Neural cell (in vitro differentiated cells): ENCODE results near the gene KIAA1586. TPM values are rescaled to one million over a fixed set of nuclear protein-coding genes. Genes with fewer than 3 reads are reported as not detected.

Experiments
- H2AFZ ChIP-seq: fragments of 200-600, 300-800 bp; sonication (generic), shearing (Covaris generic); 2 replicates; pipeline ENCODE4 v1.6.0; 2014; ENCODE audit warnings: low read depth, mild to moderate bottlenecking, antibody characterized with exemption, low read length, moderate library complexity
- H3F3A ChIP-seq: fragments of 200-600 bp; shearing (Covaris generic); 2 replicates; pipeline ENCODE4 v1.6.1; 2016; ENCODE audit warnings: mild to moderate bottlenecking, moderate library complexity, mixed read lengths, antibody characterized with exemption, low read length; ENCODE audit not compliant: insufficient read depth, poor library complexity, severe bottlenecking
- H3K27ac ChIP-seq: fragments of 200-600, 300-800 bp; sonication (generic), shearing (Covaris generic); 2 replicates; pipeline ENCODE4 v1.5.1; 2014; ENCODE audit warnings: mild to moderate bottlenecking, low read length, moderate library complexity
- H3K27me3 ChIP-seq: fragments of 300-800, 200-600 bp; sonication (generic), shearing (Covaris generic); 2 replicates; pipeline ENCODE4 v1.6.0; 2014; ENCODE audit warnings: mild to moderate bottlenecking, low read depth, low read length, moderate library complexity; ENCODE audit not compliant: insufficient read depth
- H3K36me3 ChIP-seq: fragments of 300-800, 200-600 bp; sonication (generic), shearing (Covaris generic); 2 replicates; pipeline ENCODE4 v1.5.1; 2014; ENCODE audit warnings: mild to moderate bottlenecking, antibody characterized with exemption, low read length, moderate library complexity; ENCODE audit not compliant: insufficient read depth
- H3K4me2 ChIP-seq: fragments of 300-800, 200-600 bp; sonication (generic), shearing (Covaris generic); 2 replicates; pipeline ENCODE4 v1.6.0; 2014; ENCODE audit warnings: mild to moderate bottlenecking, low read length
- H3K4me3 ChIP-seq: fragments of 300-800, 200-600 bp; sonication (generic), shearing (Covaris generic); 2 replicates; pipeline ENCODE4 v1.5.1; 2014; ENCODE audit warnings: mild to moderate bottlenecking, low read length, moderate library complexity
- H3K79me2 ChIP-seq: fragments of 200-600 bp; shearing (Covaris generic); replicated peaks from 2 replicates; pipeline ENCODE4 v1.6.0; 2014; ENCODE audit warnings: mild to moderate bottlenecking, low read length, moderate library complexity; ENCODE audit not compliant: insufficient read depth
- H3K9ac ChIP-seq: fragments of 300-800, 200-600 bp; sonication (generic), shearing (Covaris generic); 2 replicates; pipeline ENCODE4 v1.6.1; 2016; ENCODE audit warnings: mild to moderate bottlenecking, low read length, mixed read lengths
- H3K9me2 ChIP-seq: fragments of 200-600 bp; shearing (Covaris generic); 2 replicates; pipeline ENCODE4 v1.6.1; 2016; ENCODE audit warnings: mild to moderate bottlenecking, low read length, mixed read lengths; ENCODE audit not compliant: insufficient read depth
- H3K9me3 ChIP-seq: fragments of 200-600, 300-800 bp; sonication (generic), shearing (Covaris generic); 2 replicates; pipeline ENCODE4 v1.6.1; 2016; ENCODE audit warnings: mild to moderate bottlenecking, mixed run types, low read length, moderate library complexity, mixed read lengths
- H4K20me1 ChIP-seq: fragments of 200-600 bp; shearing (Covaris generic); 2 replicates; pipeline ENCODE4 v1.6.1; 2016; ENCODE audit warnings: mild to moderate bottlenecking, mixed run types; ENCODE audit not compliant: insufficient read depth
- EP300 ChIP-seq: fragments of 450-650 bp; conservative IDR thresholded peaks from 2 replicates; pipeline ENCODE4 v1.6.1; 2014; ENCODE audit warnings: antibody characterized with exemption, mild to moderate bottlenecking, moderate library complexity; ENCODE audit not compliant: poor library complexity, severe bottlenecking
- EZH2 ChIP-seq: fragments of 200-600, 300-800 bp; shearing (Covaris generic), sonication (generic); IDR thresholded peaks from 2 replicates; pipeline ENCODE4 v1.6.1; 2014; ENCODE audit warnings: antibody characterized with exemption, low read length, borderline replicate concordance, mild to moderate bottlenecking; ENCODE audit not compliant: insufficient read depth, poor library complexity, severe bottlenecking
- MXI1 ChIP-seq: fragments of 450-650 bp; conservative IDR thresholded peaks from 2 replicates; pipeline ENCODE4 v1.6.1; 2014; ENCODE audit warnings: antibody characterized with exemption, mild to moderate bottlenecking; ENCODE audit not compliant: poor library complexity, severe bottlenecking
- POLR2AphosphoS5 ChIP-seq: IDR thresholded peaks from 2 replicates; pipeline ENCODE4 v1.6.1; 2012
- RAD21 ChIP-seq: fragments of 450-650 bp; conservative IDR thresholded peaks from 2 replicates; pipeline ENCODE4 v1.6.1; 2014; ENCODE audit warnings: antibody characterized with exemption, mild to moderate bottlenecking, moderate library complexity
- SMC3 ChIP-seq: fragments of 450-650 bp; conservative IDR thresholded peaks from 2 replicates; pipeline ENCODE4 v1.6.1; 2014; ENCODE audit warnings: antibody characterized with exemption, mild to moderate bottlenecking, moderate library complexity; ENCODE audit not compliant: poor library complexity
- TAF1 ChIP-seq: IDR thresholded peaks from 2 replicates; pipeline ENCODE4 v1.6.1; 2012; ENCODE audit warnings: low read depth
- polyA plus RNA-seq: library from polyadenylated mRNA; depleted of rRNA; stranded (reverse); fragments of >200 nt; gene quantifications from 2 replicates; pipeline ENCODE4 v1.2.3, GENCODE V29; 2014
- TF ChIP-seq, protein P1 (sequence below): fragments of 450-650 bp; IDR thresholded peaks from 2 replicates; pipeline ENCODE4 v1.5.1; 2014; ENCODE audit warnings: antibody characterized with exemption, mild to moderate bottlenecking, moderate library complexity; ENCODE audit not compliant: poor library complexity, severe bottlenecking
- TF ChIP-seq, protein P2 (sequence below): IDR thresholded peaks from 2 replicates; pipeline ENCODE4 v1.6.1; 2012; ENCODE audit warnings: borderline replicate concordance

Gene KIAA1586
- polyA plus RNA-seq, 1 donor from 2014 or later = 34.4 TPM

DNA sequence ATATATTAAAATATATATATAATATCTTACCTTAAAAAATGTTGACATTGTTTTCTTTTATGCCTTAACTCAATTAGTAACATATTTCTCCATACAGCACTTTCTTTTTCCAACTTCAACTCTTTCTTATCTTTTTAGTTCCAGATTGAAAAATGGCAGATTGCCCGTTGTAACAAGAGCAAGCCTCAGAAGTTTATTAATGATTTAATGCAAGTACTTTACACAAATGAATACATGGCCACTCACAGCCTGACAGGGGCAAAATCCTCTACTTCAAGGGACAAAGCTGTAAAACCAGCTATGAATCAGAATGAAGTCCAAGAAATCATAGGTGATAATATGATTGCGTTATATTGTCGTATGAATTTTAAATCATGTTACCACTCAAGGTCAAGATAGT, 29.4 kb upstream of the KIAA1586 start:
- no peaks in the 10 kb centered on the region for H3K36me3 ChIP-seq
- H4K20me1 ChIP-seq = no peaks in the 10 kb centered on the region
- no peaks in the 10 kb centered on the region for H3K9me2 ChIP-seq
- H2AFZ ChIP-seq = no peak overlapping the region
- H3K27ac ChIP-seq = no peak overlapping the region
- TF ChIP-seq MXI1 = no peak
- TF ChIP-seq EZH2 = no peak
- TF ChIP-seq SMC3 = no peak
- TF ChIP-seq EP300 = no peak
- no peak for TF ChIP-seq POLR2AphosphoS5
- TF ChIP-seq, protein P1, sequence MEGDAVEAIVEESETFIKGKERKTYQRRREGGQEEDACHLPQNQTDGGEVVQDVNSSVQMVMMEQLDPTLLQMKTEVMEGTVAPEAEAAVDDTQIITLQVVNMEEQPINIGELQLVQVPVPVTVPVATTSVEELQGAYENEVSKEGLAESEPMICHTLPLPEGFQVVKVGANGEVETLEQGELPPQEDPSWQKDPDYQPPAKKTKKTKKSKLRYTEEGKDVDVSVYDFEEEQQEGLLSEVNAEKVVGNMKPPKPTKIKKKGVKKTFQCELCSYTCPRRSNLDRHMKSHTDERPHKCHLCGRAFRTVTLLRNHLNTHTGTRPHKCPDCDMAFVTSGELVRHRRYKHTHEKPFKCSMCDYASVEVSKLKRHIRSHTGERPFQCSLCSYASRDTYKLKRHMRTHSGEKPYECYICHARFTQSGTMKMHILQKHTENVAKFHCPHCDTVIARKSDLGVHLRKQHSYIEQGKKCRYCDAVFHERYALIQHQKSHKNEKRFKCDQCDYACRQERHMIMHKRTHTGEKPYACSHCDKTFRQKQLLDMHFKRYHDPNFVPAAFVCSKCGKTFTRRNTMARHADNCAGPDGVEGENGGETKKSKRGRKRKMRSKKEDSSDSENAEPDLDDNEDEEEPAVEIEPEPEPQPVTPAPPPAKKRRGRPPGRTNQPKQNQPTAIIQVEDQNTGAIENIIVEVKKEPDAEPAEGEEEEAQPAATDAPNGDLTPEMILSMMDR = no peak
- no peak for TF ChIP-seq TAF1
- TF ChIP-seq, protein P2, sequence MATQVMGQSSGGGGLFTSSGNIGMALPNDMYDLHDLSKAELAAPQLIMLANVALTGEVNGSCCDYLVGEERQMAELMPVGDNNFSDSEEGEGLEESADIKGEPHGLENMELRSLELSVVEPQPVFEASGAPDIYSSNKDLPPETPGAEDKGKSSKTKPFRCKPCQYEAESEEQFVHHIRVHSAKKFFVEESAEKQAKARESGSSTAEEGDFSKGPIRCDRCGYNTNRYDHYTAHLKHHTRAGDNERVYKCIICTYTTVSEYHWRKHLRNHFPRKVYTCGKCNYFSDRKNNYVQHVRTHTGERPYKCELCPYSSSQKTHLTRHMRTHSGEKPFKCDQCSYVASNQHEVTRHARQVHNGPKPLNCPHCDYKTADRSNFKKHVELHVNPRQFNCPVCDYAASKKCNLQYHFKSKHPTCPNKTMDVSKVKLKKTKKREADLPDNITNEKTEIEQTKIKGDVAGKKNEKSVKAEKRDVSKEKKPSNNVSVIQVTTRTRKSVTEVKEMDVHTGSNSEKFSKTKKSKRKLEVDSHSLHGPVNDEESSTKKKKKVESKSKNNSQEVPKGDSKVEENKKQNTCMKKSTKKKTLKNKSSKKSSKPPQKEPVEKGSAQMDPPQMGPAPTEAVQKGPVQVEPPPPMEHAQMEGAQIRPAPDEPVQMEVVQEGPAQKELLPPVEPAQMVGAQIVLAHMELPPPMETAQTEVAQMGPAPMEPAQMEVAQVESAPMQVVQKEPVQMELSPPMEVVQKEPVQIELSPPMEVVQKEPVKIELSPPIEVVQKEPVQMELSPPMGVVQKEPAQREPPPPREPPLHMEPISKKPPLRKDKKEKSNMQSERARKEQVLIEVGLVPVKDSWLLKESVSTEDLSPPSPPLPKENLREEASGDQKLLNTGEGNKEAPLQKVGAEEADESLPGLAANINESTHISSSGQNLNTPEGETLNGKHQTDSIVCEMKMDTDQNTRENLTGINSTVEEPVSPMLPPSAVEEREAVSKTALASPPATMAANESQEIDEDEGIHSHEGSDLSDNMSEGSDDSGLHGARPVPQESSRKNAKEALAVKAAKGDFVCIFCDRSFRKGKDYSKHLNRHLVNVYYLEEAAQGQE = no peak
- no peak for TF ChIP-seq RAD21
- H3K79me2 ChIP-seq = no peaks in the 10 kb centered on the region
- H3K9me3 ChIP-seq = no peaks in the 10 kb centered on the region
- no peak overlapping the region for H3K9ac ChIP-seq
- H3F3A ChIP-seq = no peaks in the 10 kb centered on the region
- no peak overlapping the region for H3K4me2 ChIP-seq
- H3K4me3 ChIP-seq = no peak overlapping the region
- H3K27me3 ChIP-seq = no peaks in the 10 kb centered on the region

GRCh38 chr6:57017841-57018240, 28.7 kb upstream of the KIAA1586 start:
- Histone ChIP-seq H3K9me3 (no peaks in the 10 kb centered on the region), H3K27me3 (no peaks in the 10 kb centered on the region), H3K36me3 (no peaks in the 10 kb centered on the region), H3K4me2 (no peak overlapping the region), H3K4me3 (no peak overlapping the region), H3F3A (no peaks in the 10 kb centered on the region), H3K27ac (no peak overlapping the region), H3K79me2 (no peaks in the 10 kb centered on the region), H3K9ac (no peak overlapping the region), H4K20me1 (no peaks in the 10 kb centered on the region), H2AFZ (no peak overlapping the region), H3K9me2 (no peaks in the 10 kb centered on the region)
- TF ChIP-seq MXI1 = no peak
- TF ChIP-seq EZH2 = no peak
- TF ChIP-seq SMC3 = no peak
- TF ChIP-seq, protein P1 = no peak
- TF ChIP-seq, protein P2 = no peak
- TF ChIP-seq RAD21 = no peak
- no peak for TF ChIP-seq POLR2AphosphoS5
- no peak for TF ChIP-seq EP300
- no peak for TF ChIP-seq TAF1
